Liver (tissue), 9 donors: Measurements from ENCODE around the gene LAMA2. TPM values are rescaled to one million over a fixed set of nuclear protein-coding genes. Genes with fewer than 3 reads are reported as not detected.

Source experiments
- DNase-seq: peaks from one replicate; pipeline ENCODE4 v3.0.0-alpha.2; 2017; ENCODE audit warnings: low spot score
- H3K27ac ChIP-seq, 2 donors: one replicate each; pipeline ENCODE4 v1.7.0; 2013; ENCODE audit warnings: inconsistent platforms in 2 of 2, low read length in 2 of 2, control low read depth in 1 of 2, low read depth in 1 of 2, mild to moderate bottlenecking in 1 of 2
- H3K27me3 ChIP-seq, 4 donors: one replicate each; pipeline versions ENCODE4 v1.6.1 to v1.7.0; 2013; ENCODE audit warnings: low read length in 3 of 4, inconsistent platforms in 1 of 4, mild to moderate bottlenecking in 1 of 4, moderate library complexity in 1 of 4; ENCODE audit not compliant: control insufficient read depth in 4 of 4, insufficient read depth in 4 of 4
- H3K36me3 ChIP-seq, 4 donors: one replicate each; pipeline versions ENCODE4 v1.6.1 to v1.7.0; 2013; ENCODE audit warnings: low read length in 3 of 4, mild to moderate bottlenecking in 3 of 4, low read depth in 1 of 4, moderate library complexity in 1 of 4; ENCODE audit not compliant: control insufficient read depth in 4 of 4, insufficient read depth in 3 of 4
- H3K4me1 ChIP-seq, 4 donors: one replicate each; pipeline versions ENCODE4 v1.6.1 to v1.7.0; 2013; ENCODE audit warnings: low read length in 3 of 4, mild to moderate bottlenecking in 3 of 4, moderate library complexity in 1 of 4; ENCODE audit not compliant: control insufficient read depth in 4 of 4, insufficient read depth in 4 of 4
- H3K4me3 ChIP-seq, 3 donors: one replicate each; pipeline versions ENCODE4 v1.6.1 to v1.7.0; 2013; ENCODE audit warnings: low read length in 3 of 3, control low read depth in 1 of 3, low read depth in 1 of 3, mild to moderate bottlenecking in 1 of 3
- H3K9ac ChIP-seq, 2 donors: one replicate each; pipeline ENCODE4 v1.7.0; 2013; ENCODE audit warnings: low read length in 2 of 2, mild to moderate bottlenecking in 2 of 2, moderate library complexity in 2 of 2, control low read depth in 1 of 2, low read depth in 1 of 2
- H3K9me3 ChIP-seq, 4 donors: one replicate each; pipeline versions ENCODE4 v1.6.1 to v1.7.0; 2013; ENCODE audit warnings: low read length in 3 of 4; ENCODE audit not compliant: control insufficient read depth in 4 of 4
- EGR1 ChIP-seq, 2 donors: IDR thresholded peaks; 2 replicates each; pipeline ENCODE4 v1.6.1; 2016 to 2018; ENCODE audit warnings: antibody characterized with exemption in 2 of 2, low read depth in 2 of 2
- FOXA1 ChIP-seq: IDR thresholded peaks from 2 replicates; pipeline ENCODE4 v1.6.1; 2016; ENCODE audit warnings: antibody characterized with exemption
- FOXA2 ChIP-seq: IDR thresholded peaks from 2 replicates; pipeline ENCODE4 v1.6.1; 2016; ENCODE audit warnings: antibody characterized with exemption
- GABPA ChIP-seq, 2 donors: IDR thresholded peaks in 1 of 2; conservative IDR thresholded peaks in 1 of 2; 2 replicates each; pipeline ENCODE4 v1.6.1; 2016; ENCODE audit warnings: antibody characterized with exemption in 2 of 2, mild to moderate bottlenecking in 1 of 2, moderate library complexity in 1 of 2
- HNF4A ChIP-seq, 2 donors: conservative IDR thresholded peaks; 2 replicates each; pipeline ENCODE4 v1.6.1; 2016; ENCODE audit warnings: antibody characterized with exemption in 2 of 2, mild to moderate bottlenecking in 2 of 2
- HNF4G ChIP-seq: IDR thresholded peaks from 2 replicates; pipeline ENCODE4 v1.6.1; 2016; ENCODE audit warnings: antibody characterized with exemption
- JUND ChIP-seq, 2 donors: IDR thresholded peaks; 2 replicates each; pipeline ENCODE4 v1.6.1; 2016; ENCODE audit warnings: antibody characterized with exemption in 2 of 2
- NR2F2 ChIP-seq: IDR thresholded peaks from 2 replicates; pipeline ENCODE4 v1.6.1; 2016; ENCODE audit warnings: antibody characterized with exemption
- RAD21 ChIP-seq, 2 donors: IDR thresholded peaks; 2 replicates each; pipeline ENCODE4 v1.6.1; 2016; ENCODE audit warnings: antibody characterized with exemption in 2 of 2, mild to moderate bottlenecking in 2 of 2
- RXRA ChIP-seq, 2 donors: IDR thresholded peaks; 2 replicates each; pipeline ENCODE4 v1.6.1; 2017 to 2018; ENCODE audit warnings: antibody characterized with exemption in 2 of 2, mild to moderate bottlenecking in 1 of 2
- TAF1 ChIP-seq: conservative IDR thresholded peaks from 2 replicates; pipeline ENCODE4 v1.6.1; 2016; ENCODE audit warnings: antibody characterized with exemption, mild to moderate bottlenecking
- YY1 ChIP-seq: IDR thresholded peaks from 2 replicates; pipeline ENCODE4 v1.6.1; 2016; ENCODE audit warnings: antibody characterized with exemption, mild to moderate bottlenecking
- WGBS: extraction: QIAGEN DNeasy Blood & Tissue Kit; methylation state at CpG from one replicate; pipeline ENCODE4 v1.1.7; 2013; 5-methylcytosine and 5-hydroxymethylcytosine counted together
- polyA plus RNA-seq, 2 donors: library from polyadenylated mRNA; stranded (reverse) in 1 of 2; unstranded in 1 of 2; fragments of 200-250 nt in 1 of 2; fragments of >200 nt in 1 of 2; fragmentation: Nextera tagmentation in 1 of 2; extraction: Ambion mirVana in 1 of 2; gene quantifications; one replicate each; pipeline versions ENCODE4 v1.2.1 to v1.2.3, GENCODE V29; 2013 to 2015
- total RNA-seq, 2 donors: library from RNA; depleted of rRNA; stranded (reverse); fragments of >200 nt; gene quantifications; one replicate each; pipeline ENCODE4 v1.2.3, GENCODE V29; 2014
- TF ChIP-seq, protein P1 (sequence below): IDR thresholded peaks from 2 replicates; pipeline ENCODE4 v1.6.1; 2016; ENCODE audit warnings: antibody characterized with exemption, mild to moderate bottlenecking
- TF ChIP-seq, protein P2 (sequence below): fragments of 150-350 bp; IDR thresholded peaks from 2 replicates; pipeline ENCODE4 v1.5.1; 2017; ENCODE audit warnings: improper control_type of control experiment, low read depth, low read length; ENCODE audit not compliant: missing input control
- TF ChIP-seq, protein P3 (sequence below): IDR thresholded peaks from 2 replicates; pipeline ENCODE4 v1.6.1; 2016; ENCODE audit warnings: antibody characterized with exemption
- donor health status: healthy.
- donor health status: healthy.
- donor health status: healthy.
- donor health status: healthy.
- donor health status: healthy.

LAMA2 gene
- total and polyA plus RNA-seq, 4 donors, result 1.3 to 17.0 (median 3.0) TPM

DNA sequence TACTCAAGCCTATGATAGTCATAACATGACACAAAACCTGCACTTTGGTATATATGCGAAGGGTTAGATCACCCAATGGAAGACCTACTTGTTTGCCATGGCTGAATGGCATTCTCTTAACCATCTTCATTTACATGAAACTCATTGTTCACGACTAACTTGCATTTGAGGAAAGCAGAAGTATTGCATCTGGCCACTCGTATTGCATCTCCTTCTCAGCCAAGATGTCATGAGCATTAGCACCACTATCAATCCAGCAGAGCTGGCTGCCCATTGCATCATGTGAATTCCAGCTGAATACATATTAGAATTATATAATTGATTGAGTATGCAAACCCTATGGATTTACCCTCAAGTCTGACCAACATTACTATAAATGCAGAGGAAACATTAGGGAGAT, 390.2 kb downstream of the LAMA2 start (continued):
- TF ChIP-seq, protein P1, sequence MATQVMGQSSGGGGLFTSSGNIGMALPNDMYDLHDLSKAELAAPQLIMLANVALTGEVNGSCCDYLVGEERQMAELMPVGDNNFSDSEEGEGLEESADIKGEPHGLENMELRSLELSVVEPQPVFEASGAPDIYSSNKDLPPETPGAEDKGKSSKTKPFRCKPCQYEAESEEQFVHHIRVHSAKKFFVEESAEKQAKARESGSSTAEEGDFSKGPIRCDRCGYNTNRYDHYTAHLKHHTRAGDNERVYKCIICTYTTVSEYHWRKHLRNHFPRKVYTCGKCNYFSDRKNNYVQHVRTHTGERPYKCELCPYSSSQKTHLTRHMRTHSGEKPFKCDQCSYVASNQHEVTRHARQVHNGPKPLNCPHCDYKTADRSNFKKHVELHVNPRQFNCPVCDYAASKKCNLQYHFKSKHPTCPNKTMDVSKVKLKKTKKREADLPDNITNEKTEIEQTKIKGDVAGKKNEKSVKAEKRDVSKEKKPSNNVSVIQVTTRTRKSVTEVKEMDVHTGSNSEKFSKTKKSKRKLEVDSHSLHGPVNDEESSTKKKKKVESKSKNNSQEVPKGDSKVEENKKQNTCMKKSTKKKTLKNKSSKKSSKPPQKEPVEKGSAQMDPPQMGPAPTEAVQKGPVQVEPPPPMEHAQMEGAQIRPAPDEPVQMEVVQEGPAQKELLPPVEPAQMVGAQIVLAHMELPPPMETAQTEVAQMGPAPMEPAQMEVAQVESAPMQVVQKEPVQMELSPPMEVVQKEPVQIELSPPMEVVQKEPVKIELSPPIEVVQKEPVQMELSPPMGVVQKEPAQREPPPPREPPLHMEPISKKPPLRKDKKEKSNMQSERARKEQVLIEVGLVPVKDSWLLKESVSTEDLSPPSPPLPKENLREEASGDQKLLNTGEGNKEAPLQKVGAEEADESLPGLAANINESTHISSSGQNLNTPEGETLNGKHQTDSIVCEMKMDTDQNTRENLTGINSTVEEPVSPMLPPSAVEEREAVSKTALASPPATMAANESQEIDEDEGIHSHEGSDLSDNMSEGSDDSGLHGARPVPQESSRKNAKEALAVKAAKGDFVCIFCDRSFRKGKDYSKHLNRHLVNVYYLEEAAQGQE, result no peak
- TF ChIP-seq, protein P2, sequence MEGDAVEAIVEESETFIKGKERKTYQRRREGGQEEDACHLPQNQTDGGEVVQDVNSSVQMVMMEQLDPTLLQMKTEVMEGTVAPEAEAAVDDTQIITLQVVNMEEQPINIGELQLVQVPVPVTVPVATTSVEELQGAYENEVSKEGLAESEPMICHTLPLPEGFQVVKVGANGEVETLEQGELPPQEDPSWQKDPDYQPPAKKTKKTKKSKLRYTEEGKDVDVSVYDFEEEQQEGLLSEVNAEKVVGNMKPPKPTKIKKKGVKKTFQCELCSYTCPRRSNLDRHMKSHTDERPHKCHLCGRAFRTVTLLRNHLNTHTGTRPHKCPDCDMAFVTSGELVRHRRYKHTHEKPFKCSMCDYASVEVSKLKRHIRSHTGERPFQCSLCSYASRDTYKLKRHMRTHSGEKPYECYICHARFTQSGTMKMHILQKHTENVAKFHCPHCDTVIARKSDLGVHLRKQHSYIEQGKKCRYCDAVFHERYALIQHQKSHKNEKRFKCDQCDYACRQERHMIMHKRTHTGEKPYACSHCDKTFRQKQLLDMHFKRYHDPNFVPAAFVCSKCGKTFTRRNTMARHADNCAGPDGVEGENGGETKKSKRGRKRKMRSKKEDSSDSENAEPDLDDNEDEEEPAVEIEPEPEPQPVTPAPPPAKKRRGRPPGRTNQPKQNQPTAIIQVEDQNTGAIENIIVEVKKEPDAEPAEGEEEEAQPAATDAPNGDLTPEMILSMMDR, result no peak
- TF ChIP-seq TAF1, result no peak

DNA sequence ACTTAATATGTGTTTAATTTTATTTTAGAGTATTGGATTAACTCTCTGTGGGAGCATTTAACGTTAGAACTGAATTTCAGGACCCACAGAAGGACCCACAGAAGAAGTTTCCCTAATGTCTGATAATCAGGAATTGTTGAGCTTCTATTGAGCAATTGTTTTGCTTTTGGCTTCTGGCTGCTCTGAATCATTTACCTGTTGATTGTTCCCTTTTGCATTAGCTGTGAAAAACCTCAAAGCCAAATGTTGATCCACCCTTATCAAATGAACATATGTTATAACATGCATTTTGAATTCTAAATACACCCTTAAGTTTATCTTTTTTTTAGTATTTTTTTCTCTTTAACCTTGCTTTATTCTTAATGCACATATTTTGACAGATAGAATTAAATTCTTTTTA, 393.5 kb downstream of the LAMA2 start:
- WGBS, result 24% methylated on average over 1 of the region's 1 CpG
- Histone ChIP-seq H3K9ac (no peak overlapping the region), H3K27ac (no peak overlapping the region), H3K36me3 (no peaks in the 10 kb centered on the region), H3K4me1 (no peaks in the 10 kb centered on the region), H3K4me3 (no peak overlapping the region), H3K27me3 (peaks cover 0 to 3% (median 1%) of the 10 kb centered on the region in 4 donors), H3K9me3 (no peaks in the 10 kb centered on the region)
- TF ChIP-seq TAF1, result no peak
- TF ChIP-seq HNF4G, result no peak
- no peak for TF ChIP-seq YY1
- no peak for TF ChIP-seq EGR1 (IDR thresholded peaks at IDR 0.05; ENCODE audit: low read depth in 2 of 2)
- TF ChIP-seq, protein P1, result no peak
- TF ChIP-seq GABPA (IDR thresholded peaks at IDR 0.05 in 1 of 2, conservative IDR thresholded peaks at IDR 0.05 in 1 of 2), result no peak
- TF ChIP-seq JUND (IDR thresholded peaks at IDR 0.05), result no peak
- TF ChIP-seq, protein P2, result no peak
- TF ChIP-seq FOXA2, result no peak
- no peak for TF ChIP-seq NR2F2
- no peak for TF ChIP-seq RAD21 (IDR thresholded peaks at IDR 0.05)
- TF ChIP-seq RXRA (IDR thresholded peaks at IDR 0.05), result no peak
- TF ChIP-seq, protein P3, sequence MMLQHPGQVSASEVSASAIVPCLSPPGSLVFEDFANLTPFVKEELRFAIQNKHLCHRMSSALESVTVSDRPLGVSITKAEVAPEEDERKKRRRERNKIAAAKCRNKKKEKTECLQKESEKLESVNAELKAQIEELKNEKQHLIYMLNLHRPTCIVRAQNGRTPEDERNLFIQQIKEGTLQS, result no peak
- TF ChIP-seq FOXA1, result no peak
- TF ChIP-seq HNF4A (conservative IDR thresholded peaks at IDR 0.05), result no peak
- no peak for DNase-seq
